Fibroblast of skin of left quadriceps (primary cell): ENCODE results near the gene ZNF85.
A peak's percentile ranks its signal among the peaks of the same experiment; 100 is the strongest.
"Not testable (repeated sequence)": the region's sequence is repeated elsewhere in the genome, so short reads cannot be mapped to it uniquely, and the experiment has no call there.

ENCODE experiments used
- DNase-seq, 2 experiments: peaks; one replicate each; pipeline ENCODE4 v3.0.0-alpha.2; 2013; ENCODE audit warnings: low read depth in 2 of 2

ZNF85 gene

DNA sequence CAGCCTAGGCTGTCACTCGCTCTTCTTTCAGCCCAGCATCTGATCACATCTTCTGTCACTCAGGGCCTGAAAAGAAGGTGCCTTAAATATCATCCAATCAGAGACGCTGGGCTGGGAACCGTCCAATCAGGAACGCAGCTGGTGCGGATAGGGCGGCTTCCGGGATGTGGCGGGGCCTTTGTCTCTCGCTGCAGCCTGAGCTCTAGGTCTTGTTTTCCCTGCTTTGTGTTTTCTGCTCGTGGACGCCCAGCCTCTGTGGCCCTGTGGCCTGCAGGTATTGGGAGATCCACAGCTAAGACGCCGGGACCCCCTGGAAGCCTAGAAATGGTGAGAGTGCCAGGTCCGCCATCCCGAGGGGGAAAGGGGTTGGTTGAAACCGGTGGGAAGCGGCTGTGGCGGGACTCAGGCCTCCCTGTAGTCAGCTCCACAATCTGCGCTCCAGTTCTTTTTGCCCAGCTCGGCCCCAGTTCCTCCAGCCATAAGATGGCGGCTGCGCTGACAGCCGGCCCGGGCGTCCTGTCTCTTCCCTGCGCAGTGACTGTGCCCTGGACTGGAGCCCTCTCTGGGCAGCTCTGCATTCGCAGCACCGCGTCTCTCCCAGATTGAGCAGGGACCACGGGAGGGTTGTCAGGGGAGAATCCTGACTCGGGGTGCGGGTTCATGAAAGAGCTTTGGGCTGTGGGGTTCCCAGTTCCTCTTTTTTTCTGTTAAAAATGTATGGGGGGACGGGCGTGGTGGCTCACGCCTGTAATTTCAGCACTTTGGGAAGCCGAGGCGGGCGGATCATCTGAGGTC lies at the start of gene ZNF85:
Gene ZNF85, plus strand, starts transcription at position 175 of the 795 bp plus-strand sequence. Its CDS starts 150 bp downstream, at position 325.
- peak; percentile 78 to 80 for DNase-seq

- no peak for DNase-seq
Observed at GRCh38 chr19:20879501-20879900, 43.5 kb upstream of the ZNF85 start.

DNA sequence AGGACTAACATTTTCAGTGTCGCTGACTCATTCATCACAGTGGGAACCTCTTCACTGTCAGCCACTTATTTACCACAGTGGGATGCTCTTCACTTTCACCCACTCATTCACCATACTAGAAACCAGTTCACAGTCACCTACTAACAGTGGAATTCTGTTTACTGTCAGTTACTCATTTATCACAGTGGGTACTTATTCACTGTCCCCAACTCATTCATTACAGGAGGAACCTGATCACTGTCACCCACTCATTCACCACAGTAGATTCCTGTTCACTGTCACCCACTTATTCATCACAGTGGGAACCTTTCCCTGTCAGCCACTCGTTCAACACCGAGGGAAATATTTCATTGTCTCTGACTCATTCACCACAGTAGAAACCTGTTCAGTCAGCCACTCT lies 10.1 kb upstream of the ZNF85 start:
- no peak for DNase-seq

- DNase-seq = no peak
Observed at GRCh38 chr19:20925481-20925880, 2.4 kb downstream of the ZNF85 start.

DNA sequence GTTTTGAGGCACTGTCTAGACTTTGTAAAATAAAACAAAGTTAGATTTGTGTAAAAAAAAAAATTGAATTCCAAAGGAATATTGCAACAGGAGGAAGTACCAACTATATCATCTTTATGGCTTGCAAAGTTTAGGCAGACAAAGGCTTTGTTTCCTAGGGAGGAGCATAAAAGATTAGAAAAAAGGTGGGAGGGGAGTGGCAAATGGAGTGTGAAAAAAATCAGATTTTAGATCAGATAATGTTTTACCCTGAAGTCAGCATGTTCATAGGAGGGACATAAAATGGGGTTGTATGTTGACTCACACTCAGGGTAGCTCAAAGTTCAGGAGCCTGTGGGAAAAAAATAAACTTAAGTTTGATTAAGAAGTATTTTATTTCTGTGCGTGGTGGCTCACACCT lies 3.7 kb downstream of the ZNF85 start:
- DNase-seq = no peak

DNA sequence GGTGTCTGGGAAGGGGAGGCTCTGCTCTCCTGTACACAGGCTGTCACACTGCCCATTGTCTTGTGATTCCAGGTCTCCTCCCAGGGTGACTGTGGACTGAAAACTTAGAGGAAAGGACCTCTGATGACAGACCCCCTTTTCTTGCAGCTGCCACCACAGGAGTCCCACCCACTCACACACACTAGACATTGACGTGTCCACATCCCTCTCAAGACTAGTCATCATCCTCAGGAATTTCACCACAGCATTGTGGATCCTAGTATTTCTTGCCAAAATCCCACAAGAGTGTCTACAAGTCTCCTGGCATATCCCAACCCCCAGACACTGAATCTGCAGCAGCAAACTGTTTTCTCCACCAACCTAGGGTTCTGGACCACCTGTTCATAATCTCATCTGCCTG lies 5.3 kb downstream of the ZNF85 start:
- DNase-seq = peak in 1 of 2 experiments; percentile 3

DNA sequence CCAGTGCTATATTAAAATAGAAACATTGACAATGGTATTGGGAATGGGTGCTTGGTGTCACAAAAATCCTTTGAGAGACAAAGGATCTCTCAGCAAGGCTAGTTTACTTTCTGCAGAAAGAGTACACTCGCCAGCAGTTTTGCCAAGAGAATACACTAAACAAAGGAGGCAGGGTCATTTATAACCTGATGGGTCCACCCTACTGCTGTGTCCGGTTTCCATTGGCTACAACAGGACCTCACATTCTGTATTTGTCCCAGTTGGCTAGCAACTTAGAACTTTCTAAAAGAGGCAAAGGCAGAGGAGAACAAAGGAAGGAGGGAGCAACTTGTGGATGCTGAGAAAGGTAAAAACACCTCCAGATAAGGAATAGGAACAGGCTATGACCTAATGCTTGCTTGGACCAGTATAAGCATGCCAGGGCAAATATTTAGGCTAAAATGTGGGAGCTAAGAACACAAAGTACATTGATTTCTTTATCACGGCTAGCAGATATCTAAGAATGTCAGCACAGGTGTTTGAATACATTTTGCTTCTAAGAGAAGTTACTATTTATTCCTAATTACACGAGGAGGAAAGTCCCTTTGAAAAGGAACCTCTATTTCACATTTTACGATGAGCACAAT lies 13.4 kb downstream of the ZNF85 start:
- DNase-seq = not testable (repeated sequence)

DNA sequence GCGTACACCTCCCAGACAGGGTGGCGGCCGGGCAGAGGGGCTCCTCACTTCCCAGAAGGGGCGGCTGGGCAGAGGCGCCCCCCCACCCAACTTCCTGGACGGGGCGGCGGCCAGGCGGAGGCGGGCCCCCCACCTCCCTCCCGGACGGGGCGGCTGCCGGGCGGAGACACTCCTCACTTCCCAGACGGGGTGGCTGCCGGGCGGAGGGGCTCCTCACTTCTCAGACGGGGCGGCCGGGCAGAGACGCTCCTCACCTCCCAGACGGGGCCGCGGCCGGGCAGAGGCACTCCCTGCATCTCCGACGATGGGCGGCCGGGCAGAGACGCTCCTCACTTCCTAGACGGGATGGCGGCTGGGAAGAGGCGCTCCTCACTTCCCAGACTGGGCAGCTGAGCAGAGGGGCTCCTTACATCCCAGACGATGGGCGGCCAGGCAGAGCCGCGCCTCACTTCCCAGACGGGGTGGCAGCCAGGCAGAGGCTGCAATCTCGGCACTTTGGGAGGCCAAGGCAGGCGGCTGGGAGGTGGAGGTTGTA lies 29.6 kb downstream of the ZNF85 start:
- DNase-seq = not testable (repeated sequence)

GRCh38 chr19:20964798-20965197 lies 41.7 kb downstream of the ZNF85 start:
- no peak for DNase-seq

DNA sequence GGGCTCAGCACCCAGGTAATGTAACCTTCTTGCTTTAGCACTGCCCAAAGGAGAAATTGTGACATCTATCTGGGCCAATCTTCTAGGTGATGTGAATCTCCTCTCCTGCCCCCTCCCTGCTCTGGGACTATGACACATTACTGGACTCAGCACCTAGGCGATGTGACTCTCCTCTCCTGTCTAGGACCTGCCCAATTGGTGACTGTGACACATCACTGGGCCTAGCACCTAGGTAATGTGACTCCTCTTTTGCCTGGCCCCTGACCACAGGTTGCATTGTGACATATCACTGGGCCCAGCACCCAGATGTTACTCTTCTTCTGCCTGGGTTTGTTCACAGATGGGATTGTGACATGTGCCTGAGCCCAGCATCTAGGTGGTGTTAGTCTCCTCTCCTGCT lies 45.0 kb downstream of the ZNF85 start:
- DNase-seq = no peak

- no peak for DNase-seq
Observed at GRCh38 chr19:20969498-20969897, 46.4 kb downstream of the ZNF85 start.

DNA sequence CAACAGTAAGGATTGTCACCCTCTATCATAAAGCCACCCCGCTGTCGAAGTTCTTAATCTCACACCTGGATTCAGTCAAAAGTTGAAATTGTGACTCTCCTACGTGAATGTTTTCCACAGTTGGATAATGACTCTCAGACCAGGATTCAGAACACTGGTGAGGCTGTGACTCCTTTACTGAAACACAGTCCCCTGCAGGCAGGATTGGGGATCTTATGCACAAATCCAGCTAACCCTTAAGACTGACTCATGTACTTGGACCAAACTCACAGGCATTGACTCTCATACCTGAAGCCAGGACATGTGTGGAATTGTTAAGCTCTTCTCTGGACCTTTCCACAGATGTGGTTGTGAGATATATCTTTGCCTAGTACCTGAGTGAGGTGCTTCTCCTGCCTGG lies 46.8 kb downstream of the ZNF85 start:
- DNase-seq = no peak

- not testable (repeated sequence) for DNase-seq
Observed at GRCh38 chr19:20992788-20993187, 69.7 kb downstream of the ZNF85 start.

- peak; percentile 62 to 65 for DNase-seq
Observed at GRCh38 chr19:20999731-21000352, 76.8 kb downstream of the ZNF85 start.
